WTC11 (cell line): ENCODE measurements around the gene PSME4. TPM values are rescaled to one million over a fixed set of nuclear protein-coding genes. Genes with fewer than 3 reads are reported as not detected.

Source experiments
- ATAC-seq: fragments of 200-7000 bp; cut with Tn5 transposase; 2 replicates; pipeline ENCODE4 v1.10.0; 2021; ENCODE audit warnings: mild to moderate bottlenecking, moderate library complexity
- CTCF ChIA-PET: fragments of 300-600 bp; sonication (Branson Sonifier 250); formaldehyde crosslinking; loops from one replicate; lab custom pipeline; 2021; ENCODE audit warnings: antibody characterized with exemption; lab: Charles Lee
- POLR2A ChIA-PET: fragments of 350-600 bp; sonication (Branson Sonifier 250); formaldehyde crosslinking; loops from one replicate; lab custom pipeline; 2021; ENCODE audit warnings: antibody characterized with exemption; lab: Charles Lee
- DNase-seq: peaks from one replicate; pipeline ENCODE4 v3.0.0; 2021; ENCODE audit warnings: low spot score
- H3K27ac Mint-ChIP-seq: 2 replicates; pipeline ENCODE4 v1.8.0; 2021; ENCODE audit warnings: mixed read lengths
- H3K27me3 Mint-ChIP-seq: 2 replicates; pipeline ENCODE4 v1.8.0; 2021; ENCODE audit warnings: low read depth, mild to moderate bottlenecking, moderate library complexity, mixed read lengths
- H3K36me3 Mint-ChIP-seq: 2 replicates; pipeline ENCODE4 v1.8.0; 2021; ENCODE audit warnings: mixed read lengths
- H3K4me1 Mint-ChIP-seq: 2 replicates; pipeline ENCODE4 v1.8.0; 2022; ENCODE audit warnings: mixed read lengths
- H3K4me3 Mint-ChIP-seq: 2 replicates; pipeline ENCODE4 v1.8.0; 2021; ENCODE audit warnings: mild to moderate bottlenecking, moderate library complexity, mixed read lengths
- H3K9me3 Mint-ChIP-seq: 2 replicates; pipeline ENCODE4 v1.8.0; 2021; ENCODE audit warnings: mixed read lengths
- CREM ChIP-seq: sonication (generic); formaldehyde crosslinking; IDR thresholded peaks from 2 replicates; pipeline ENCODE4 v1.8.1; 2022; ENCODE audit warnings: mild to moderate bottlenecking, missing genetic modification reagents, moderate library complexity
- FOXP1 ChIP-seq: sonication (generic); formaldehyde crosslinking; IDR thresholded peaks from 2 replicates; pipeline ENCODE4 v1.8.0; 2022; ENCODE audit warnings: missing genetic modification reagents, mild to moderate bottlenecking, moderate library complexity, borderline replicate concordance
- GTF2I ChIP-seq: fragments of 250-450 bp; sonication (Bioruptor Pico); conservative IDR thresholded peaks from 2 replicates; pipeline ENCODE4 v1.4.0; 2021; ENCODE audit warnings: mild to moderate bottlenecking
- JAZF1 ChIP-seq: fragments of 250-450 bp; sonication (Bioruptor Pico); IDR thresholded peaks from 2 replicates; pipeline ENCODE4 v1.9.0; 2021; ENCODE audit warnings: moderate library complexity, mild to moderate bottlenecking, inconsistent platforms
- JUN ChIP-seq: sonication (generic); formaldehyde crosslinking; IDR thresholded peaks from 2 replicates; pipeline ENCODE4 v1.8.0; 2023; ENCODE audit warnings: mild to moderate bottlenecking, missing genetic modification reagents
- MXD4 ChIP-seq: fragments of 250-450 bp; sonication (Bioruptor Pico); IDR thresholded peaks from 2 replicates; pipeline ENCODE4 v1.8.0; 2021; ENCODE audit warnings: mild to moderate bottlenecking, moderate library complexity, borderline replicate concordance
- MYBL2 ChIP-seq: sonication (generic); formaldehyde crosslinking; IDR thresholded peaks from 2 replicates; pipeline ENCODE4 v1.8.1; 2023; ENCODE audit warnings: mild to moderate bottlenecking, moderate library complexity, missing genetic modification reagents
- NFATC4 ChIP-seq: fragments of 250-450 bp; sonication (Bioruptor Pico); IDR thresholded peaks from 2 replicates; pipeline ENCODE4 v1.9.0; 2021; ENCODE audit warnings: mild to moderate bottlenecking
- SMAD3 ChIP-seq: sonication (generic); formaldehyde crosslinking; IDR thresholded peaks from 2 replicates; pipeline ENCODE4 v1.8.0; 2022; ENCODE audit warnings: missing genetic modification reagents, mild to moderate bottlenecking, borderline replicate concordance
- SMAD4 ChIP-seq: sonication (generic); formaldehyde crosslinking; IDR thresholded peaks from 2 replicates; pipeline ENCODE4 v1.8.0; 2022; ENCODE audit warnings: mild to moderate bottlenecking, missing genetic modification reagents
- ZNF138 ChIP-seq: sonication (generic); formaldehyde crosslinking; conservative IDR thresholded peaks from 2 replicates; pipeline ENCODE4 v1.8.1; 2022; ENCODE audit warnings: mild to moderate bottlenecking, moderate library complexity, missing genetic modification reagents
- ZNF263 ChIP-seq: sonication (generic); formaldehyde crosslinking; IDR thresholded peaks from 2 replicates; pipeline ENCODE4 v1.8.1; 2022; ENCODE audit warnings: low read depth, mild to moderate bottlenecking, moderate library complexity, missing genetic modification reagents
- total RNA-seq: library from RNA; stranded (reverse); gene quantifications from 3 replicates; pipeline ENCODE4 v1.2.3, GENCODE V29; 2021
- TF ChIP-seq, protein P1 (sequence below): sonication (generic); formaldehyde crosslinking; IDR thresholded peaks from 2 replicates; pipeline ENCODE4 v1.8.1; 2022; ENCODE audit warnings: missing genetic modification reagents, borderline replicate concordance
- TF ChIP-seq, protein P2 (sequence below): sonication (generic); formaldehyde crosslinking; IDR thresholded peaks from 2 replicates; pipeline ENCODE4 v1.8.1; 2023; ENCODE audit warnings: mild to moderate bottlenecking, missing genetic modification reagents, moderate library complexity
- TF ChIP-seq, protein P3 (sequence below): sonication (generic); formaldehyde crosslinking; IDR thresholded peaks from 2 replicates; pipeline ENCODE4 v1.8.0; 2023; ENCODE audit warnings: mild to moderate bottlenecking, missing genetic modification reagents
- TF ChIP-seq, protein P4 (sequence below): sonication (generic); formaldehyde crosslinking; conservative IDR thresholded peaks from 2 replicates; pipeline ENCODE4 v1.8.1; 2023; ENCODE audit warnings: mild to moderate bottlenecking, low read depth, missing genetic modification reagents, moderate library complexity
- TF ChIP-seq, protein P5 (sequence below): fragments of 250-450 bp; sonication (Bioruptor Pico); IDR thresholded peaks from 2 replicates; pipeline ENCODE4 v1.9.0; 2021; ENCODE audit warnings: mild to moderate bottlenecking, borderline replicate concordance

Gene PSME4
- total RNA-seq, 1 experiment from 2014 or later, result 91.9 TPM

DNA sequence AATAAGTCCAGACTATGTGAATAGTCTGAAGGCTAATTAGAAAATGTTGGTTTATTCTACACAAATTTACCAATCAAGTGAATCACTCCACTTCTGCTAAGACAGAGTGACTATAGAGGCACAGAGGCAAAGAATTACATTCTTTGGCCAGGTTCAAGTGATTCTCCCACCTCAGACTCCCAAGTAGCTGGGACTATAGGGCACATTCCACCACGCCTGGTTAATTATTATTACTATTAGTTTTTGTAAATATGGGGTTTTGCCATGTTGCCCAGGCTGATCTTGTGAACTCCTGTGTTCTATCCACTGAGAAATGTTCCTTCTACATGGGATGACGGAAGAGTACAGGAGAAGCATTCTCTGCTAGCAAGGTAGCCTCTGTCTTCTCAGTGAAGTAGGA is 37.6 kb upstream of the PSME4 start (continued):
- TF ChIP-seq, protein P1, sequence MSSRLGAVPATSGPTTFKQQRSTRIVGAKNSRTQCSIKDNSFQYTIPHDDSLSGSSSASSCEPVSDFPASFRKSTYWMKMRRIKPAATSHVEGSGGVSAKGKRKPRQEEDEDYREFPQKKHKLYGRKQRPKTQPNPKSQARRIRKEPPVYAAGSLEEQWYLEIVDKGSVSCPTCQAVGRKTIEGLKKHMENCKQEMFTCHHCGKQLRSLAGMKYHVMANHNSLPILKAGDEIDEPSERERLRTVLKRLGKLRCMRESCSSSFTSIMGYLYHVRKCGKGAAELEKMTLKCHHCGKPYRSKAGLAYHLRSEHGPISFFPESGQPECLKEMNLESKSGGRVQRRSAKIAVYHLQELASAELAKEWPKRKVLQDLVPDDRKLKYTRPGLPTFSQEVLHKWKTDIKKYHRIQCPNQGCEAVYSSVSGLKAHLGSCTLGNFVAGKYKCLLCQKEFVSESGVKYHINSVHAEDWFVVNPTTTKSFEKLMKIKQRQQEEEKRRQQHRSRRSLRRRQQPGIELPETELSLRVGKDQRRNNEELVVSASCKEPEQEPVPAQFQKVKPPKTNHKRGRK (CRISPR knock-in tag), result no peak

DNA sequence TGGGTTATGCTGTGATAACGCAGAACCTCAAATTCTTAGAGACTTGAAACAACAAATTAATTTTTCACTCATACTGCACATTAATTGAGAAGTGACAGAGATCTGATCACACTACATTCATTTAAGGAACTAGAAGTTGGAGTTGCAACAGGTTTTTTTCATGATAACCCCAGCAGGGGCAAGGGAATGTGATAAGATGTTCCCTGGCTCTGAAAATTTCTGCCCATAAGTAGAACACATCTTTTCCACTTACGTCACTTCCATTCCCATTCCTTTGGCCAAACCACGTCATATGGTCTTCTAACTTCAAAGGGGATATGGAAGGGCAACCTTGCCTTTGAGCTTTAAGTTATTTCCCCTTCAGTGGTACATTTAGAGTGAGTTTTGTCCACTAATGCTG is 29.7 kb upstream of the PSME4 start:
- ATAC-seq, result no peak
- no peak overlapping the region for H3K27ac Mint-ChIP-seq
- H3K27me3 Mint-ChIP-seq, result no peaks in the 10 kb centered on the region
- DNase-seq, result no peak
- POLR2A ChIA-PET, result no interaction called here
- H3K4me1 Mint-ChIP-seq, result no peaks in the 10 kb centered on the region
- TF ChIP-seq ZNF263 (CRISPR knock-in tag), result no peak
- TF ChIP-seq, protein P2, sequence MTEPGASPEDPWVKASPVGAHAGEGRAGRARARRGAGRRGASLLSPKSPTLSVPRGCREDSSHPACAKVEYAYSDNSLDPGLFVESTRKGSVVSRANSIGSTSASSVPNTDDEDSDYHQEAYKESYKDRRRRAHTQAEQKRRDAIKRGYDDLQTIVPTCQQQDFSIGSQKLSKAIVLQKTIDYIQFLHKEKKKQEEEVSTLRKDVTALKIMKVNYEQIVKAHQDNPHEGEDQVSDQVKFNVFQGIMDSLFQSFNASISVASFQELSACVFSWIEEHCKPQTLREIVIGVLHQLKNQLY (CRISPR knock-in tag), result no peak
- TF ChIP-seq, protein P3, sequence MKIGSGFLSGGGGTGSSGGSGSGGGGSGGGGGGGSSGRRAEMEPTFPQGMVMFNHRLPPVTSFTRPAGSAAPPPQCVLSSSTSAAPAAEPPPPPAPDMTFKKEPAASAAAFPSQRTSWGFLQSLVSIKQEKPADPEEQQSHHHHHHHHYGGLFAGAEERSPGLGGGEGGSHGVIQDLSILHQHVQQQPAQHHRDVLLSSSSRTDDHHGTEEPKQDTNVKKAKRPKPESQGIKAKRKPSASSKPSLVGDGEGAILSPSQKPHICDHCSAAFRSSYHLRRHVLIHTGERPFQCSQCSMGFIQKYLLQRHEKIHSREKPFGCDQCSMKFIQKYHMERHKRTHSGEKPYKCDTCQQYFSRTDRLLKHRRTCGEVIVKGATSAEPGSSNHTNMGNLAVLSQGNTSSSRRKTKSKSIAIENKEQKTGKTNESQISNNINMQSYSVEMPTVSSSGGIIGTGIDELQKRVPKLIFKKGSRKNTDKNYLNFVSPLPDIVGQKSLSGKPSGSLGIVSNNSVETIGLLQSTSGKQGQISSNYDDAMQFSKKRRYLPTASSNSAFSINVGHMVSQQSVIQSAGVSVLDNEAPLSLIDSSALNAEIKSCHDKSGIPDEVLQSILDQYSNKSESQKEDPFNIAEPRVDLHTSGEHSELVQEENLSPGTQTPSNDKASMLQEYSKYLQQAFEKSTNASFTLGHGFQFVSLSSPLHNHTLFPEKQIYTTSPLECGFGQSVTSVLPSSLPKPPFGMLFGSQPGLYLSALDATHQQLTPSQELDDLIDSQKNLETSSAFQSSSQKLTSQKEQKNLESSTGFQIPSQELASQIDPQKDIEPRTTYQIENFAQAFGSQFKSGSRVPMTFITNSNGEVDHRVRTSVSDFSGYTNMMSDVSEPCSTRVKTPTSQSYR (CRISPR knock-in tag), result no peak
- TF ChIP-seq GTF2I (CRISPR knock-in tag), result no peak
- no peak for TF ChIP-seq MYBL2
- TF ChIP-seq NFATC4 (CRISPR knock-in tag), result no peak
- TF ChIP-seq SMAD3 (CRISPR knock-in tag), result no peak
- no peak for TF ChIP-seq SMAD4 (CRISPR knock-in tag)
- no peaks in the 10 kb centered on the region for H3K9me3 Mint-ChIP-seq
- H3K4me3 Mint-ChIP-seq, result no peak overlapping the region
- H3K36me3 Mint-ChIP-seq, result no peaks in the 10 kb centered on the region
- CTCF ChIA-PET, result no interaction called here

DNA sequence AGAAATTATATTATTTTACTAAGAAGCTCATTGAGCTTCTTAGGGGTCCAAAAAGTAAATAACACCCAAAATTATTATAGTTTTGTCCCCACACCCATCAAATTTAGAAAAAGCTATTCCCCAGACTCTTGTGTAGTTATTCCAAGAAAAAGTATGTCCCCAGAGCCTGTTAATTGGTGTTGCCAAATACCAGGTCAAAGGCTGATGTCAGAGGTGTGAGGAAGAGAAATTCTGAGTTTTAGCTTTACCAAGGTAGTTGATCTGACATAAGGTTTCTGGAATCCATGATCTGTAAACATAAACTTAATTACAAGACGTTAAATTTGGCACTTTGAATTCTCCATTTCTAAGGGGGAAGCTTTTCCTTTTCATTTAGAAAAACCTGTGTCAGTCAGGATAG is 29.3 kb upstream of the PSME4 start:
- ATAC-seq (no peak), DNase-seq (no peak)
- Mint-ChIP-seq H3K4me3 (no peak overlapping the region), H3K9me3 (no peaks in the 10 kb centered on the region), H3K4me1 (no peaks in the 10 kb centered on the region), H3K27ac (no peak overlapping the region), H3K36me3 (no peaks in the 10 kb centered on the region), H3K27me3 (no peaks in the 10 kb centered on the region)
- CTCF ChIA-PET, result no interaction called here
- POLR2A ChIA-PET, result no interaction called here
- TF ChIP-seq, protein P4, sequence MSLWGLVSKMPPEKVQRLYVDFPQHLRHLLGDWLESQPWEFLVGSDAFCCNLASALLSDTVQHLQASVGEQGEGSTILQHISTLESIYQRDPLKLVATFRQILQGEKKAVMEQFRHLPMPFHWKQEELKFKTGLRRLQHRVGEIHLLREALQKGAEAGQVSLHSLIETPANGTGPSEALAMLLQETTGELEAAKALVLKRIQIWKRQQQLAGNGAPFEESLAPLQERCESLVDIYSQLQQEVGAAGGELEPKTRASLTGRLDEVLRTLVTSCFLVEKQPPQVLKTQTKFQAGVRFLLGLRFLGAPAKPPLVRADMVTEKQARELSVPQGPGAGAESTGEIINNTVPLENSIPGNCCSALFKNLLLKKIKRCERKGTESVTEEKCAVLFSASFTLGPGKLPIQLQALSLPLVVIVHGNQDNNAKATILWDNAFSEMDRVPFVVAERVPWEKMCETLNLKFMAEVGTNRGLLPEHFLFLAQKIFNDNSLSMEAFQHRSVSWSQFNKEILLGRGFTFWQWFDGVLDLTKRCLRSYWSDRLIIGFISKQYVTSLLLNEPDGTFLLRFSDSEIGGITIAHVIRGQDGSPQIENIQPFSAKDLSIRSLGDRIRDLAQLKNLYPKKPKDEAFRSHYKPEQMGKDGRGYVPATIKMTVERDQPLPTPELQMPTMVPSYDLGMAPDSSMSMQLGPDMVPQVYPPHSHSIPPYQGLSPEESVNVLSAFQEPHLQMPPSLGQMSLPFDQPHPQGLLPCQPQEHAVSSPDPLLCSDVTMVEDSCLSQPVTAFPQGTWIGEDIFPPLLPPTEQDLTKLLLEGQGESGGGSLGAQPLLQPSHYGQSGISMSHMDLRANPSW (CRISPR knock-in tag), result no peak
- TF ChIP-seq ZNF138 (CRISPR knock-in tag) (no peak), MXD4 (CRISPR knock-in tag) (no peak), SMAD4 (CRISPR knock-in tag) (no peak), NFATC4 (CRISPR knock-in tag) (no peak), FOXP1 (no peak), JAZF1 (CRISPR knock-in tag) (no peak), CREM (no peak), SMAD3 (CRISPR knock-in tag) (no peak), JUN (CRISPR knock-in tag) (no peak)
- TF ChIP-seq, protein P5, sequence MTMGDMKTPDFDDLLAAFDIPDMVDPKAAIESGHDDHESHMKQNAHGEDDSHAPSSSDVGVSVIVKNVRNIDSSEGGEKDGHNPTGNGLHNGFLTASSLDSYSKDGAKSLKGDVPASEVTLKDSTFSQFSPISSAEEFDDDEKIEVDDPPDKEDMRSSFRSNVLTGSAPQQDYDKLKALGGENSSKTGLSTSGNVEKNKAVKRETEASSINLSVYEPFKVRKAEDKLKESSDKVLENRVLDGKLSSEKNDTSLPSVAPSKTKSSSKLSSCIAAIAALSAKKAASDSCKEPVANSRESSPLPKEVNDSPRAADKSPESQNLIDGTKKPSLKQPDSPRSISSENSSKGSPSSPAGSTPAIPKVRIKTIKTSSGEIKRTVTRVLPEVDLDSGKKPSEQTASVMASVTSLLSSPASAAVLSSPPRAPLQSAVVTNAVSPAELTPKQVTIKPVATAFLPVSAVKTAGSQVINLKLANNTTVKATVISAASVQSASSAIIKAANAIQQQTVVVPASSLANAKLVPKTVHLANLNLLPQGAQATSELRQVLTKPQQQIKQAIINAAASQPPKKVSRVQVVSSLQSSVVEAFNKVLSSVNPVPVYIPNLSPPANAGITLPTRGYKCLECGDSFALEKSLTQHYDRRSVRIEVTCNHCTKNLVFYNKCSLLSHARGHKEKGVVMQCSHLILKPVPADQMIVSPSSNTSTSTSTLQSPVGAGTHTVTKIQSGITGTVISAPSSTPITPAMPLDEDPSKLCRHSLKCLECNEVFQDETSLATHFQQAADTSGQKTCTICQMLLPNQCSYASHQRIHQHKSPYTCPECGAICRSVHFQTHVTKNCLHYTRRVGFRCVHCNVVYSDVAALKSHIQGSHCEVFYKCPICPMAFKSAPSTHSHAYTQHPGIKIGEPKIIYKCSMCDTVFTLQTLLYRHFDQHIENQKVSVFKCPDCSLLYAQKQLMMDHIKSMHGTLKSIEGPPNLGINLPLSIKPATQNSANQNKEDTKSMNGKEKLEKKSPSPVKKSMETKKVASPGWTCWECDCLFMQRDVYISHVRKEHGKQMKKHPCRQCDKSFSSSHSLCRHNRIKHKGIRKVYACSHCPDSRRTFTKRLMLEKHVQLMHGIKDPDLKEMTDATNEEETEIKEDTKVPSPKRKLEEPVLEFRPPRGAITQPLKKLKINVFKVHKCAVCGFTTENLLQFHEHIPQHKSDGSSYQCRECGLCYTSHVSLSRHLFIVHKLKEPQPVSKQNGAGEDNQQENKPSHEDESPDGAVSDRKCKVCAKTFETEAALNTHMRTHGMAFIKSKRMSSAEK (CRISPR knock-in tag), result no peak
